ENCODE data around the gene MRPL9. TPM values are rescaled to one million over a fixed set of nuclear protein-coding genes. Genes with fewer than 3 reads are reported as not detected.

The MRPL9 gene
- total and polyA plus RNA-seq, 10 of the 15 experiments (the other 5 are each of a cell fraction or from before 2014, with no cell fraction given), result 35.7 to 161 (median 110) TPM

DNA sequence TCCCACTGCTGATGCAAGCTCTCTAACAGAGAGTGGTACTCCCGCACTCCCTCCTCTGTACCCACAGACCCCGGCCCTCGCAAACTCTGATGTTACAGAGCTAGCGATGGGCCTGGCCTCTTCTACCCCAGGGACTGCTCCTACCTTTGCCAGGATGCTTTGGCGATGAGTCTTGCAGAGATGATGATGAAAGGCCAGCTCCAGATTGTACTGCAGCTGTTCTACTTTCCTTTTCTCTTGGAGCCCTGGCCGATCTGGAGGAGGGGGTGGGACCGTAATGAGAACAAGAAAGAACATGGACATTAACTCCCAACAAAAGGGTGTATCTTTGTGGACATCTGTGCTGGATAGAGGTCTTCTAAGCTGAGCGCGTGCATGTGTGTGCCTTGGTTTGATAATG, 47.9 kb upstream of the MRPL9 start:
- no peaks in the 10 kb centered on the region for H3K79me2 ChIP-seq (ENCODE audit: control insufficient read depth, insufficient read depth, low read length)
- H4K20me1 ChIP-seq (ENCODE audit: control insufficient read depth, insufficient read depth), result no peaks in the 10 kb centered on the region
- no peak overlapping the region for H3K4me2 ChIP-seq (ENCODE audit: control insufficient read depth, insufficient read depth)
- no peaks in the 10 kb centered on the region for H3K4me1 ChIP-seq (ENCODE audit: control insufficient read depth, insufficient read depth, low read length)
- FAIRE-seq, result no peak
- TF ChIP-seq SREBF2 (IDR thresholded peaks at IDR 0.05; ENCODE audit: low read length) (no peak), SP1 (IDR thresholded peaks at IDR 0.05; ENCODE audit: low read depth, low read length) (no peak), DPF2 (IDR thresholded peaks at IDR 0.05) (no peak), ZNF384 (IDR thresholded peaks at IDR 0.05; ENCODE audit: borderline replicate concordance, low read depth, low read length) (no peak), NFYB (IDR thresholded peaks at IDR 0.05; ENCODE audit: insufficient read depth, low read depth, low read length) (no peak)
- in situ Hi-C loops (cut with MboI), result no loop called here
- H3K4me3 ChIP-seq, result no peak overlapping the region
- no peak overlapping the region for H3K27ac ChIP-seq (ENCODE audit: control insufficient read depth, insufficient read depth)
- no peaks in the 10 kb centered on the region for H3K36me3 ChIP-seq (ENCODE audit: control insufficient read depth in 2 of 2, insufficient read depth in 2 of 2, low read length in 1 of 2)
- intact Hi-C loops (cut with micrococcal nuclease; ENCODE audit: unreplicated experiment), result no loop called here
- DNase-seq (ENCODE audit: low read depth, low spot score), result no peak
- ChIA-PET CTCF (interaction anchor here (0.6 kb wide), 1 partner anchor 469 kb away, joined by 3 read pairs; no protein-coding TSS in a partner anchor), SMC1A (ENCODE audit: uncharacterized antibody, unreplicated experiment) (interaction anchor here (1.1 kb wide), 1 partner anchor 22 kb away, joined by 3 read pairs; no protein-coding TSS in a partner anchor), POLR2A (interaction anchor here (1.3 to 1.4 kb wide), 2 partner anchors 9 to 11 kb away, joined by 3 to 4 read pairs; no protein-coding TSS in a partner anchor), RAD21 (ENCODE audit: unreplicated experiment) (no interaction called here)
- H3K9ac ChIP-seq (ENCODE audit: control insufficient read depth, insufficient read depth, low read length), result no peak overlapping the region
- 70% methylated on average over 9 of the region's 9 CpGs for WGBS (ENCODE audit: insufficient coverage, insufficient replicate concordance, low lambda C conversion rate, missing lambda C conversion rate)
- no TSS peak for BruUV-seq (replicated peaks)
- ATAC-seq, result no peak
- no peak overlapping the region for H2AFZ ChIP-seq (ENCODE audit: control insufficient read depth, low read depth, low read length)
- no peaks in the 10 kb centered on the region for H3K9me3 ChIP-seq (replicated peaks; ENCODE audit: control insufficient read depth, insufficient read depth, low read length)
- peaks cover 0 to 4% of the 10 kb centered on the region in 2 experiments; a peak in 3 of 4 replicates for H3K27me3 ChIP-seq (replicated peaks in 1 of 2; ENCODE audit: control insufficient read depth in 2 of 2, insufficient read depth in 2 of 2, low read length in 1 of 2)

DNA sequence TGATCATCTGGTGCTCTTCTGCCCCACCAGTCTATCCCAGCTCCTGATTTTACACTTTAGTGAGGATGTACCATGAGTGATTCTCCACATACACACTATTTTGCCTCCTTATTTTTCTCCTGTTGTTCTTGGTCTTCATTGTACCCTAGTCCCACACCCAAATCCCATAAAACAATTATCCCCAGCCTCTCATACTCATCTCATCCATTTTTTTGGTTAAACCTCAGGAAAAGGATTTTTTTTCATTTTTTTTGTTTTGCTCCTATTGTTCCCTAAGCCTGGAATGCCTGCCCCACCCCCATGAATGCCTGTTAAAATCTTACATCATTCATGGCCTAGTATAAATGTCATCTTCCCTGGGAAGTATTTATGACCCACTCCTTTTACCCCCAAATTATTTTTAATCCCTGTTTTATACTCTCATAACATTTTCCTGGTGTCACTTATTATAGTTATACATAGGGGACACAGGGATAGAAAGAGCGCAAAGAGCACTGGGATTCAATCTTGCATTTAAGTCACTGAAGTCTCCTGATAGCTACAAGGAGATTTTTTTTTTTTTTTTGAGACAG, 46.8 kb upstream of the MRPL9 start:
- Histone ChIP-seq H3K4me2 (ENCODE audit: control insufficient read depth, insufficient read depth) (no peak overlapping the region), H3K27me3 (replicated peaks in 1 of 2; ENCODE audit: control insufficient read depth in 2 of 2, insufficient read depth in 2 of 2, low read length in 1 of 2) (peaks cover 0 to 3% of the 10 kb centered on the region in 2 experiments; a peak in 2 of 4 replicates), H3K36me3 (ENCODE audit: control insufficient read depth in 2 of 2, insufficient read depth in 2 of 2, low read length in 1 of 2) (no peaks in the 10 kb centered on the region), H3K4me1 (ENCODE audit: control insufficient read depth, insufficient read depth, low read length) (no peaks in the 10 kb centered on the region), H3K79me2 (ENCODE audit: control insufficient read depth, insufficient read depth, low read length) (no peaks in the 10 kb centered on the region), H3K27ac (ENCODE audit: control insufficient read depth, insufficient read depth) (no peak overlapping the region), H2AFZ (ENCODE audit: control insufficient read depth, low read depth, low read length) (no peak overlapping the region), H3K9ac (ENCODE audit: control insufficient read depth, insufficient read depth, low read length) (no peak overlapping the region), H3K4me3 (no peak overlapping the region), H3K9me3 (replicated peaks; ENCODE audit: control insufficient read depth, insufficient read depth, low read length) (no peaks in the 10 kb centered on the region), H4K20me1 (ENCODE audit: control insufficient read depth, insufficient read depth) (no peaks in the 10 kb centered on the region)
- in situ Hi-C loops (cut with MboI), result no loop called here
- no TSS peak for BruUV-seq (replicated peaks)
- no peak for FAIRE-seq
- SMC1A ChIA-PET (ENCODE audit: uncharacterized antibody, unreplicated experiment), result no interaction called here
- CTCF ChIA-PET, result no interaction called here
- POLR2A ChIA-PET, result interaction anchor here (1.4 kb wide), 1 partner anchor 12 kb away, joined by 4 read pairs; no protein-coding TSS in a partner anchor
- WGBS (ENCODE audit: insufficient coverage, insufficient replicate concordance, low lambda C conversion rate, missing lambda C conversion rate), result 100% methylated on average over 1 of the region's 1 CpG
- RAD21 ChIA-PET (ENCODE audit: unreplicated experiment), result no interaction called here
- no peak for ATAC-seq
- intact Hi-C loops (cut with micrococcal nuclease; ENCODE audit: unreplicated experiment), result no loop called here
- no peak for DNase-seq (ENCODE audit: low read depth, low spot score)
- TF ChIP-seq SMARCA5 (IDR thresholded peaks at IDR 0.05) (no peak), TBL1XR1 (IDR thresholded peaks at IDR 0.05; ENCODE audit: low read depth, low read length) (no peak), EP300 (IDR thresholded peaks at IDR 0.05; ENCODE audit: borderline replicate concordance in 1 of 2, control insufficient read depth in 1 of 2, low read depth in 2 of 2, low read length in 2 of 2) (no peak), SRF (IDR thresholded peaks at IDR 0.05; ENCODE audit: low read depth in 2 of 2, low read length in 2 of 2) (no peak), MTA2 (IDR thresholded peaks at IDR 0.05; ENCODE audit: low read depth) (no peak), ZNF384 (IDR thresholded peaks at IDR 0.05; ENCODE audit: borderline replicate concordance, low read depth, low read length) (no peak), EGR1 (IDR thresholded peaks at IDR 0.05; ENCODE audit: borderline replicate concordance in 1 of 2, low read depth in 2 of 2, low read length in 2 of 2) (no peak), NR2F1 (conservative IDR thresholded peaks at IDR 0.05) (no peak), RAD51 (IDR thresholded peaks at IDR 0.05) (no peak), ESRRA (IDR thresholded peaks at IDR 0.05; ENCODE audit: low read length) (no peak)
- TF ChIP-seq, protein P1, sequence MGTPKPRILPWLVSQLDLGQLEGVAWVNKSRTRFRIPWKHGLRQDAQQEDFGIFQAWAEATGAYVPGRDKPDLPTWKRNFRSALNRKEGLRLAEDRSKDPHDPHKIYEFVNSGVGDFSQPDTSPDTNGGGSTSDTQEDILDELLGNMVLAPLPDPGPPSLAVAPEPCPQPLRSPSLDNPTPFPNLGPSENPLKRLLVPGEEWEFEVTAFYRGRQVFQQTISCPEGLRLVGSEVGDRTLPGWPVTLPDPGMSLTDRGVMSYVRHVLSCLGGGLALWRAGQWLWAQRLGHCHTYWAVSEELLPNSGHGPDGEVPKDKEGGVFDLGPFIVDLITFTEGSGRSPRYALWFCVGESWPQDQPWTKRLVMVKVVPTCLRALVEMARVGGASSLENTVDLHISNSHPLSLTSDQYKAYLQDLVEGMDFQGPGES (IDR thresholded peaks at IDR 0.05), result no peak

Measured in GM12878 (cell line).